Stomach (tissue), 9 donors: ENCODE results near the gene PTPRE. TPM values are rescaled to one million over a fixed set of nuclear protein-coding genes. Genes with fewer than 3 reads are reported as not detected.

Experiments used
- DNase-seq, 2 donors: peaks; one replicate each; pipeline versions ENCODE4 v3.0.0 to v3.0.0-alpha.2; 2013 to 2019
- H3K27ac ChIP-seq, 5 donors: fragments of 200-600 bp in 4 of 5; sonication (generic) in 4 of 5; one replicate each; pipeline ENCODE4 v1.5.1; 2013 to 2019; ENCODE audit warnings: mild to moderate bottlenecking in 1 of 5, moderate library complexity in 1 of 5
- H3K27me3 ChIP-seq, 3 donors: fragments of 200-600 bp; sonication (generic); one replicate each; pipeline ENCODE4 v1.5.1; 2017 to 2019; ENCODE audit warnings: mixed run types in 1 of 3
- H3K36me3 ChIP-seq, 4 donors: fragments of 200-600 bp; sonication (generic); 1 replicate in 3 of 4; 2 replicates in 1 of 4; pipeline ENCODE4 v1.5.1; 2016 to 2019
- H3K4me1 ChIP-seq, 4 donors: fragments of 200-600 bp; sonication (generic); one replicate each; pipeline ENCODE4 v1.5.1; 2016 to 2019
- H3K4me3 ChIP-seq, 4 donors: fragments of 200-600 bp; sonication (generic) in 3 of 4; one replicate each; pipeline ENCODE4 v1.5.1; 2016 to 2019; ENCODE audit warnings: mild to moderate bottlenecking in 1 of 4
- H3K9me3 ChIP-seq, 4 donors: fragments of 200-600 bp; sonication (generic); one replicate each; pipeline ENCODE4 v1.5.1; 2016 to 2019
- EP300 ChIP-seq: sonication (generic); formaldehyde crosslinking; IDR thresholded peaks from one replicate; pipeline ENCODE4 v1.6.1; 2017; ENCODE audit warnings: antibody characterized with exemption
- POLR2A ChIP-seq, 4 donors: fragments of 450-650 bp; IDR thresholded peaks; one replicate each; pipeline ENCODE4 v1.6.1; 2016; ENCODE audit warnings: antibody characterized with exemption in 4 of 4, control low read depth in 2 of 4, mild to moderate bottlenecking in 1 of 4, moderate library complexity in 1 of 4
- POLR2AphosphoS5 ChIP-seq, 3 donors: sonication (generic); formaldehyde crosslinking; IDR thresholded peaks; one replicate each; pipeline ENCODE4 v1.6.1; 2016; ENCODE audit warnings: antibody characterized with exemption in 3 of 3
- WGBS, 5 donors: extraction: QIAGEN DNeasy Blood & Tissue Kit in 3 of 5; methylation state at CpG; one replicate each; pipeline versions ENCODE4 v1.1.5 to v1.1.7; 2013 to 2018; 5-methylcytosine and 5-hydroxymethylcytosine counted together
- intact Hi-C: fragments of 100-400 bp; cut with DNase I; formaldehyde crosslinking; loops from one replicate; pipeline ENCODE4 v1.15.1; 2023; ENCODE audit warnings: low total_unique reads
- polyA plus RNA-seq, 3 donors: library from polyadenylated mRNA; stranded (reverse); fragments of 200-250 nt; gene quantifications; one replicate each; pipeline ENCODE4 v1.2.3, GENCODE V29; 2013
- total RNA-seq, 5 donors: library from RNA; depleted of rRNA; stranded (reverse); fragments of >200 nt; gene quantifications; one replicate each; pipeline versions ENCODE4 v1.1.0 to v1.2.3, GENCODE V29; 2014 to 2016
- TF ChIP-seq, protein P1 (sequence below), 7 experiments: fragments of 450-650 bp in 4 of 7; fragments of 200-600 bp in 3 of 7; sonication (generic) in 3 of 7; IDR thresholded peaks; one replicate each; pipeline ENCODE4 v1.5.1; 2016 to 2019; ENCODE audit warnings: antibody characterized with exemption in 7 of 7, control low read depth in 2 of 7, mild to moderate bottlenecking in 1 of 7
- donor health status: healthy with polysubstance abuse.
- donor health status: Bipolar disorder and iron deficiency.
- donor health status: healthy.

PTPRE gene
- total and polyA plus RNA-seq, 8 donors, result 4.0 to 26.4 (median 8.9) TPM

DNA sequence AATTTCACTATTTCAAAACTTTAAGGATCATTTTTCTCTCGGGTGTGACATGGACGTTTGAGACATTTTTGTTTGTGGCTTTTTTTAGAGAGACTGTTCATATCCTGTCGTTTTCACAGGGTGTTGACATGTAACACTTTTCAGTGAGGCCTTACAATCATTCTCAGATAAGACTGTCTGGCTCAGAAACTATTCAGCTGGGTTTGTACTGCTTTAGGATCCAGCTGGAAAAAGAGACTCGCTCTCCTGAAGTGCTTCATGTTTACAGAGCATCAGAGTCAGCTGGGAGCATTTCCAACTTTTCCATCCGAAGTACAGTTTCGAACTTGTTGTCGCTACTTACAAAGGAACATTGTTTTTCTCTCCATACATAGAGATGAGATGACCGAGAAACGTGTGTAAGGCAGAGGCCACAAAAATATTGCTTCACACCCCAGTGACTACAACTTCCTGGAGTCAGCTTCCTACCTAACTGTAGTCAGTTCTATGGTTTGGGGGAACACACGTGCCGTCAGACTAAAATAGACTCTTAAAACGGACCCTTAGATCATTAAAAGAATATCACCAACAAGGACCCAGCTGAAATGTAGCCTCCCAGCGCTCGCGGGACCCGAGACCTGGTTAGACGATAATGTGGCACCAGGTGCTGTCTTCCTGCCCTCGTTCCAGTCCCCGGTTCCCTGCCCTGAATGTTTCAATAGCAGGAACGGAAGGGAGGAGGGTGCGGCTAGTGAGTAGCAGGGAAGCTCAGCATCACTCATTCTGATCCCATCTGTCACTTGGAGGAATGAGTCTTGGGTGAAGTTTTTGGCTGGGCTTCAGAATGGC is 141.3 kb downstream of the PTPRE start:
- H3K9me3 ChIP-seq, result no peaks in the 10 kb centered on the region
- H3K27ac ChIP-seq, result peak overlapping the region; percentile 50 to 86 (median 77)
- DNase-seq, result peak in 1 of 2 donors; percentile 72
- peak in 2 of 3 donors; percentile 32 to 47 for TF ChIP-seq POLR2AphosphoS5 (IDR thresholded peaks at IDR 0.05)
- TF ChIP-seq, protein P1, sequence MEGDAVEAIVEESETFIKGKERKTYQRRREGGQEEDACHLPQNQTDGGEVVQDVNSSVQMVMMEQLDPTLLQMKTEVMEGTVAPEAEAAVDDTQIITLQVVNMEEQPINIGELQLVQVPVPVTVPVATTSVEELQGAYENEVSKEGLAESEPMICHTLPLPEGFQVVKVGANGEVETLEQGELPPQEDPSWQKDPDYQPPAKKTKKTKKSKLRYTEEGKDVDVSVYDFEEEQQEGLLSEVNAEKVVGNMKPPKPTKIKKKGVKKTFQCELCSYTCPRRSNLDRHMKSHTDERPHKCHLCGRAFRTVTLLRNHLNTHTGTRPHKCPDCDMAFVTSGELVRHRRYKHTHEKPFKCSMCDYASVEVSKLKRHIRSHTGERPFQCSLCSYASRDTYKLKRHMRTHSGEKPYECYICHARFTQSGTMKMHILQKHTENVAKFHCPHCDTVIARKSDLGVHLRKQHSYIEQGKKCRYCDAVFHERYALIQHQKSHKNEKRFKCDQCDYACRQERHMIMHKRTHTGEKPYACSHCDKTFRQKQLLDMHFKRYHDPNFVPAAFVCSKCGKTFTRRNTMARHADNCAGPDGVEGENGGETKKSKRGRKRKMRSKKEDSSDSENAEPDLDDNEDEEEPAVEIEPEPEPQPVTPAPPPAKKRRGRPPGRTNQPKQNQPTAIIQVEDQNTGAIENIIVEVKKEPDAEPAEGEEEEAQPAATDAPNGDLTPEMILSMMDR (IDR thresholded peaks at IDR 0.05), result no peak
- no peaks in the 10 kb centered on the region for H3K27me3 ChIP-seq
- intact Hi-C loops, result no loop called here
- 30 to 43% (median 35%) methylated on average over 21 of the region's 21 CpGs for WGBS, 5 donors
- H3K36me3 ChIP-seq, result peaks cover 0 to 28% (median 22%) of the 10 kb centered on the region in 4 donors
- H3K4me1 ChIP-seq, result peaks cover 5 to 50% (median 24%) of the 10 kb centered on the region in 4 donors
- H3K4me3 ChIP-seq, result peak overlapping the region in 3 of 4 donors; percentile 26 to 32 (median 29)

DNA sequence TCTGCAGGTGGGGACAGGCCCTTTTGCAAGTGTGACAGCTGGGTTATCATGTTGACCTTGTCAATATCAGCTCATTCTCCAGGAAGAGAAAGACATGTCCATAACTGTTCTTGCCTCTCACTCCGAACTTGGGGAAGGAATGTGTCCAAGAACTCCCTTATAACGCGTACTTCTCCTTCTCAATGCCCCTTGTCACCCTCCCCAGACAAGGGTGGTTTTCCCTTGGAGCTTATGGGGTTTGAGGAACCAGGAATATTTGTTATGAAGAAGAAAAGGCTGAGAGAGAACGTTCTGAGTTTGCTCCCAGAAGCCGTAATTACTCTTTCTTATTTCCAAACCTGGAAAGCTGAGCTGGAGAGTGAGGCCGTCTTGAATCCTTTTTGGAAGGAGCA is 141.9 kb downstream of the PTPRE start:
- WGBS, 5 donors, result 64 to 86% (median 80%) methylated on average over 6 of the region's 6 CpGs
- intact Hi-C loops, result no loop called here
- H3K4me1 ChIP-seq, result peaks cover 5 to 53% (median 24%) of the 10 kb centered on the region in 4 donors

DNA sequence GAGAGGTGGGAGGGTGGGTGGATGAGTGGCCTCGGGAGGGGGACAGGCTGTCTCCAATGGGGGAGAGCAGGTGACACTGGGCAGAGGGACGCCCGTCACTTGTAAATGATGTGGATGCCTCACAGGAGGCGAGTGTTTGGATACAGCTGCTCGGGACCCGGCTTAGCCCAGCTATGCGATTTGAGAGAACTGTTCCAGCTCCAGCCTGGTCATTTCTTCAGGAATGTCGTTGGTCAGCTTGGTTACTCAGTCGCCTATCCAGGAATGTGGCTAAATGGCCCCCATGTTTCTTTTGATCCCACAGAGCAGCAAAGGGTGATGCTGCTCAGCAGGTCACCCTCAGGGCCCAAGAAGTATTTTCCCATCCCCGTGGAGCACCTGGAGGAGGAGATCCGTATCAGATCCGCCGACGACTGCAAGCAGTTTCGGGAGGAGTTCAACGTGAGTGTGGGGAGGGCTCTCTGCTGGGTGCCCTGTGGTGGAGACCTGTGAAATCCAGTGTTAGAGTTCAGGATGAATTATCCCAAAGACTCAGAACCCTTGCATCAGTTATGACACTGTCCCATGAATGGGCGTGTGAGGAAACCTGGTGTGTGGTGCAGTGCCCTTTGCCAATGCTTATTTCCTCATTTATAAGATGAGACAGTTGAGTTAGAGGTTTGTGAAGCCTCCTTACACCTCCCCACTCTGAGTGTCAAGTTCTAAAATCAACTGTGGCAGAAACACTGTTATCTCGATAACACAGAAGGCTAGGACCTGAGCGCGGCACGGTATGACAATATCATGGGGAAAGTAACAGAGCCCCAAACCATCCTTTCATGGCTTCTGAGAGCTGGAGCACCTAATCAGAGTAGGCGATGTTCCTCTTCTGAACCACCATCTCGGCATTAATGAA is 142.6 kb downstream of the PTPRE start:
- no peak for DNase-seq
- Histone ChIP-seq H3K27me3 (no peaks in the 10 kb centered on the region), H3K36me3 (peaks cover 0 to 33% (median 26%) of the 10 kb centered on the region in 4 donors), H3K27ac (peak overlapping the region in 4 of 5 donors; percentile 77 to 86 (median 78)), H3K4me1 (peaks cover 5 to 56% (median 24%) of the 10 kb centered on the region in 4 donors), H3K4me3 (peak overlapping the region in 3 of 4 donors; percentile 26 to 32 (median 29)), H3K9me3 (no peaks in the 10 kb centered on the region)
- TF ChIP-seq, protein P1 (IDR thresholded peaks at IDR 0.05), result no peak
- no peak for TF ChIP-seq EP300
- no peak for TF ChIP-seq POLR2AphosphoS5 (IDR thresholded peaks at IDR 0.05)
- TF ChIP-seq POLR2A (IDR thresholded peaks at IDR 0.05), result no peak
- 80 to 91% (median 85%) methylated on average over 23 of the region's 23 CpGs for WGBS, 5 donors
- intact Hi-C loops, result no loop called here

More for the DNA sequence above, 141.9 kb downstream of the PTPRE start:
- Histone ChIP-seq H3K9me3 (no peaks in the 10 kb centered on the region), H3K36me3 (peaks cover 0 to 29% (median 25%) of the 10 kb centered on the region in 4 donors), H3K27me3 (no peaks in the 10 kb centered on the region), H3K4me3 (peak overlapping the region in 3 of 4 donors; percentile 26 to 32 (median 29)), H3K27ac (peak overlapping the region; percentile 50 to 86 (median 77))
- TF ChIP-seq POLR2AphosphoS5 (IDR thresholded peaks at IDR 0.05) (no peak), POLR2A (IDR thresholded peaks at IDR 0.05) (no peak), EP300 (no peak)
- TF ChIP-seq, protein P1 (IDR thresholded peaks at IDR 0.05), result no peak
- DNase-seq, result no peak

DNA sequence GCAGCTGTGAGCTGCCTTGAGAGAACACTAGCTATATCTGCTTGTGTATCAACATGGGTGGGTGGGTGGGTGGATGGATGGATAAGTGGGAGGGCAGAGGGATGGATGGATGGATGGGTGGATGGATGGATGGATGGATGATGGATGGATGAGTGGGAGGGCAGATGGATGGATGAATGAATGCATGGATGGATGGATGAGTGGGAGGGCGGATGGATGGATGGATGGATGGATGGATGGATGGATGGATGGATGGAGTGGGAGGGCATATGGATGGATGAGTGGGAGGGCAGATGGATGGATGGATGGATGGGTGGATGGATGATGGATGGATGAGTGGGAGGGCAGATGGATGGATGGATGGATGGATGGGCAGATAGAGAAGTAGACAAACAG is 143.2 kb downstream of the PTPRE start:
- TF ChIP-seq POLR2AphosphoS5 (IDR thresholded peaks at IDR 0.05) (no peak), EP300 (no peak), POLR2A (IDR thresholded peaks at IDR 0.05) (no peak)
- TF ChIP-seq, protein P1 (IDR thresholded peaks at IDR 0.05), result no peak
- H3K9me3 ChIP-seq, result no peaks in the 10 kb centered on the region
- no peak for DNase-seq
- peaks cover 5 to 59% (median 24%) of the 10 kb centered on the region in 4 donors for H3K4me1 ChIP-seq
- H3K27ac ChIP-seq, result peak overlapping the region in 2 of 5 donors; percentile 79 to 86
- 60 to 100% (median 79%) methylated on average over 1 of the region's 1 CpG for WGBS, 5 donors
- peak overlapping the region in 2 of 4 donors; percentile 26 to 32 for H3K4me3 ChIP-seq
- H3K27me3 ChIP-seq, result no peaks in the 10 kb centered on the region
- intact Hi-C loops, result no loop called here
- peaks cover 2 to 40% (median 33%) of the 10 kb centered on the region in 4 donors for H3K36me3 ChIP-seq
